Activated gamma-delta T cell treated with anti-CD3 and anti-CD28 coated beads, Interleukin-2, amount 50 U/mL, for 16 hours (primary cell): Measurements from ENCODE around the gene TPR.

ENCODE experiments used
- DNase-seq: peaks from one replicate; pipeline ENCODE4 v3.0.0-alpha.2; 2020; ENCODE audit warnings: low read depth

TPR gene

GRCh38 chr1:186327331-186327730 is 47.7 kb downstream of the TPR start:
- DNase-seq = no peak

GRCh38 chr1:186326009-186326408 is 49.0 kb downstream of the TPR start:
- DNase-seq = no peak

- no peak for DNase-seq
Measured at GRCh38 chr1:186325239-186325638, 49.8 kb downstream of the TPR start.

- no peak for DNase-seq
Measured at GRCh38 chr1:186323865-186324264, 51.2 kb downstream of the TPR start.

- DNase-seq = no peak
Measured at GRCh38 chr1:186315570-186315969, 59.5 kb downstream of the TPR start.

- DNase-seq = no peak
Measured at GRCh38 chr1:186311375-186312051, 63.5 kb downstream of the TPR start.

- no peak for DNase-seq
Measured at GRCh38 chr1:186310307-186310706, 64.7 kb downstream of the TPR start.

GRCh38 chr1:186308264-186309060 is 66.6 kb downstream of the TPR start:
- no peak for DNase-seq

GRCh38 chr1:186307445-186307844 is 67.6 kb downstream of the TPR start:
- DNase-seq = no peak

- no peak for DNase-seq
Measured at GRCh38 chr1:186306533-186306932, 68.5 kb downstream of the TPR start.

GRCh38 chr1:186304982-186305949 is 69.8 kb downstream of the TPR start:
- no peak for DNase-seq

GRCh38 chr1:186303911-186304310 is 71.1 kb downstream of the TPR start:
- no peak for DNase-seq

GRCh38 chr1:186302381-186302920 is 72.6 kb downstream of the TPR start:
- DNase-seq = no peak

- DNase-seq = no peak
Measured at GRCh38 chr1:186301448-186301847, 73.6 kb downstream of the TPR start.

- DNase-seq = no peak
Measured at GRCh38 chr1:186300056-186300455, 75.0 kb downstream of the TPR start.

GRCh38 chr1:186299570-186299969 is 75.5 kb downstream of the TPR start:
- no peak for DNase-seq

- DNase-seq = no peak
Measured at GRCh38 chr1:186298851-186299250, 76.2 kb downstream of the TPR start.

GRCh38 chr1:186297439-186298045 is 77.5 kb downstream of the TPR start:
- no peak for DNase-seq

- no peak for DNase-seq
Measured at GRCh38 chr1:186295980-186296379, 79.1 kb downstream of the TPR start, which contains the start of gene PRG4. Gene PRG4 (plus strand): TSS chr1:186296279.

- no peak for DNase-seq
Measured at GRCh38 chr1:186292875-186293274, 82.2 kb downstream of the TPR start.

GRCh38 chr1:186291271-186291670 is 83.8 kb downstream of the TPR start:
- no peak for DNase-seq
